Stimulated activated naive CD4-positive, alpha-beta T cell (primary cell): ENCODE measurements around the gene FABP6.
"Not testable (repeated sequence)": the region's sequence is repeated elsewhere in the genome, so short reads cannot be mapped to it uniquely, and the experiment has no call there.

Experiments used
- DNase-seq, 6 experiments: peaks; one replicate each; lab custom pipeline; 2025; lab: John Stamatoyannopoulos, UW

The FABP6 gene

GRCh38 chr5:160221082-160221481, 8.2 kb upstream of the FABP6 start:
- no peak for DNase-seq

GRCh38 chr5:160227012-160227411, 2.3 kb upstream of the FABP6 start:
- no peak for DNase-seq

GRCh38 chr5:160230686-160231527, 1.6 kb downstream of the FABP6 start:
- no peak for DNase-seq

GRCh38 chr5:160231783-160232342, 2.6 kb downstream of the FABP6 start:
- no peak for DNase-seq

- no peak for DNase-seq
These were observed 3.9 kb downstream of the FABP6 start for GRCh38 chr5:160233215-160233614.

- DNase-seq: no peak
These were observed 6.4 kb downstream of the FABP6 start for GRCh38 chr5:160235731-160236130.

- DNase-seq: no peak
These were observed 8.3 kb downstream of the FABP6 start for GRCh38 chr5:160237571-160238093.

- DNase-seq: no peak
These were observed 11.0 kb downstream of the FABP6 start for GRCh38 chr5:160240350-160240749.

GRCh38 chr5:160242145-160242544, 12.8 kb downstream of the FABP6 start:
- DNase-seq: no peak

GRCh38 chr5:160245506-160246086, 16.3 kb downstream of the FABP6 start:
- no peak for DNase-seq

GRCh38 chr5:160249570-160249969, 20.3 kb downstream of the FABP6 start:
- DNase-seq: not testable (repeated sequence)

- DNase-seq: no peak
These were observed 20.9 kb downstream of the FABP6 start for GRCh38 chr5:160250226-160250625.

- no peak for DNase-seq
These were observed 21.5 kb downstream of the FABP6 start for GRCh38 chr5:160250826-160251225.

- DNase-seq: no peak
These were observed 22.3 kb downstream of the FABP6 start for GRCh38 chr5:160251406-160252155.

- DNase-seq: no peak
These were observed 23.6 kb downstream of the FABP6 start for GRCh38 chr5:160252916-160253315.

- no peak for DNase-seq
These were observed 24.1 kb downstream of the FABP6 start for GRCh38 chr5:160253441-160253840.

GRCh38 chr5:160254706-160255105, 25.4 kb downstream of the FABP6 start:
- no peak for DNase-seq

GRCh38 chr5:160259341-160259740, 30.0 kb downstream of the FABP6 start:
- DNase-seq: no peak

- DNase-seq: no peak
These were observed 30.9 kb downstream of the FABP6 start for GRCh38 chr5:160260006-160260775.

GRCh38 chr5:160260881-160261815, 31.8 kb downstream of the FABP6 start:
- DNase-seq: no peak
